GM19455 (cell line): ENCODE results near the gene BPIFB4.

ENCODE experiments used
- ATAC-seq: cut with Tn5 transposase; IDR thresholded peaks from one replicate; pipeline ENCODE4 v1.9.1; 2021; ENCODE audit not compliant: unreplicated experiment

The BPIFB4 gene

GRCh38 chr20:33061658-33062028, 17.8 kb upstream of the BPIFB4 start:
- no peak for ATAC-seq

- no peak for ATAC-seq
Observed at GRCh38 chr20:33062105-33062824, 17.2 kb upstream of the BPIFB4 start.

- ATAC-seq = no peak
Observed at GRCh38 chr20:33062825-33063149, 16.7 kb upstream of the BPIFB4 start.

- no peak for ATAC-seq
Observed at GRCh38 chr20:33063271-33063670, 16.2 kb upstream of the BPIFB4 start.

- no peak for ATAC-seq
Observed at GRCh38 chr20:33064572-33065287, 14.7 kb upstream of the BPIFB4 start.

GRCh38 chr20:33065785-33066184, 13.7 kb upstream of the BPIFB4 start:
- no peak for ATAC-seq

- ATAC-seq = no peak
Observed at GRCh38 chr20:33067806-33068205, 11.6 kb upstream of the BPIFB4 start.

- ATAC-seq = no peak
Observed at GRCh38 chr20:33068251-33068939, 11.0 kb upstream of the BPIFB4 start.

GRCh38 chr20:33069673-33070072, 9.8 kb upstream of the BPIFB4 start:
- ATAC-seq = no peak

- no peak for ATAC-seq
Observed at GRCh38 chr20:33070111-33071053, 9.1 kb upstream of the BPIFB4 start.

GRCh38 chr20:33071198-33071597, 8.2 kb upstream of the BPIFB4 start:
- ATAC-seq = no peak

- no peak for ATAC-seq
Observed at GRCh38 chr20:33072362-33072761, 7.1 kb upstream of the BPIFB4 start.

GRCh38 chr20:33072813-33073212, 6.6 kb upstream of the BPIFB4 start:
- ATAC-seq = no peak

- ATAC-seq = no peak
Observed at GRCh38 chr20:33074675-33075074, 4.8 kb upstream of the BPIFB4 start.

GRCh38 chr20:33075281-33075680, 4.2 kb upstream of the BPIFB4 start:
- ATAC-seq = no peak

- no peak for ATAC-seq
Observed at GRCh38 chr20:33076662-33077372, 2.6 kb upstream of the BPIFB4 start.

- ATAC-seq = no peak
Observed at GRCh38 chr20:33081411-33082154, 2.1 kb downstream of the BPIFB4 start.

- no peak for ATAC-seq
Observed at GRCh38 chr20:33082546-33082945, 3.1 kb downstream of the BPIFB4 start.

- no peak for ATAC-seq
Observed at GRCh38 chr20:33083544-33084340, 4.3 kb downstream of the BPIFB4 start.
